Lung (tissue), 12 donors: ENCODE measurements around the gene IL5RA. TPM values are rescaled to one million over a fixed set of nuclear protein-coding genes. Genes with fewer than 3 reads are reported as not detected.

Experiments
- ATAC-seq: fragments of 200-7000 bp; cut with Tn5 transposase; one replicate; pipeline ENCODE4 v1.9.1; 2020; ENCODE audit warnings: moderate number of reproducible peaks; ENCODE audit not compliant: insufficient read depth, low FRiP score
- DNase-seq, 3 donors: peaks; one replicate each; pipeline ENCODE4 v3.0.0-alpha.2; 2013 to 2017
- H3K27ac ChIP-seq, 2 donors: one replicate each; pipeline ENCODE4 v1.5.1; 2013; ENCODE audit warnings: mild to moderate bottlenecking in 2 of 2, moderate library complexity in 2 of 2, control low read depth in 1 of 2, inconsistent platforms in 1 of 2, low read depth in 1 of 2, low read length in 1 of 2
- H3K27me3 ChIP-seq, 3 donors: one replicate each; pipeline ENCODE4 v1.5.1; 2013; ENCODE audit warnings: low read length in 2 of 3; ENCODE audit not compliant: control insufficient read depth in 3 of 3, insufficient read depth in 3 of 3
- H3K36me3 ChIP-seq, 4 donors: one replicate each; pipeline ENCODE4 v1.5.1; 2013; ENCODE audit warnings: low read length in 4 of 4, mild to moderate bottlenecking in 1 of 4, moderate library complexity in 1 of 4; ENCODE audit not compliant: control insufficient read depth in 4 of 4, insufficient read depth in 4 of 4
- H3K4me1 ChIP-seq, 5 donors: one replicate each; pipeline ENCODE4 v1.5.1; 2013; ENCODE audit warnings: low read length in 5 of 5, mild to moderate bottlenecking in 2 of 5, moderate library complexity in 1 of 5; ENCODE audit not compliant: control insufficient read depth in 5 of 5, insufficient read depth in 5 of 5
- H3K4me3 ChIP-seq: one replicate; pipeline ENCODE4 v1.5.1; 2013; ENCODE audit warnings: mild to moderate bottlenecking, control low read depth, moderate library complexity
- H3K9ac ChIP-seq, 2 donors: one replicate each; pipeline ENCODE4 v1.5.1; 2013; ENCODE audit warnings: low read length in 2 of 2, control low read depth in 1 of 2; ENCODE audit not compliant: insufficient read depth in 1 of 2
- H3K9me3 ChIP-seq, 4 donors: one replicate each; pipeline ENCODE4 v1.5.1; 2013; ENCODE audit warnings: low read length in 3 of 4, mild to moderate bottlenecking in 1 of 4, moderate library complexity in 1 of 4; ENCODE audit not compliant: control insufficient read depth in 4 of 4, insufficient read depth in 3 of 4
- WGBS, 2 donors: extraction: QIAGEN DNeasy Blood & Tissue Kit; methylation state at CpG; one replicate each; pipeline ENCODE4 v1.1.7; 2013; 5-methylcytosine and 5-hydroxymethylcytosine counted together
- polyA plus RNA-seq, 2 donors: library from polyadenylated mRNA; stranded (reverse); fragments of 200-250 nt; gene quantifications; one replicate each; pipeline ENCODE4 v1.2.1, GENCODE V29; 2013
- total RNA-seq, 2 donors: library from RNA; depleted of rRNA in 1 of 2; stranded (reverse); fragments of >200 nt in 1 of 2; gene quantifications; one replicate each; pipeline ENCODE4 v1.2.1, GENCODE V29; 2014 to 2021
- TF ChIP-seq, protein P1 (sequence below): IDR thresholded peaks from 2 replicates; pipeline ENCODE4 v1.5.1; 2012; ENCODE audit warnings: mild to moderate bottlenecking; ENCODE audit errors: control extremely low read depth, extremely low read depth
- donor health status: control.
- donor health status: control.
- donor health status: Bipolar disorder and iron deficiency.
- donor health status: healthy.
- donor health status: DM: yes; HTN: yes; CAD: no.

IL5RA gene
- total and polyA plus RNA-seq, 4 donors, result 1.1 to 23.3 (median 7.7) TPM

DNA sequence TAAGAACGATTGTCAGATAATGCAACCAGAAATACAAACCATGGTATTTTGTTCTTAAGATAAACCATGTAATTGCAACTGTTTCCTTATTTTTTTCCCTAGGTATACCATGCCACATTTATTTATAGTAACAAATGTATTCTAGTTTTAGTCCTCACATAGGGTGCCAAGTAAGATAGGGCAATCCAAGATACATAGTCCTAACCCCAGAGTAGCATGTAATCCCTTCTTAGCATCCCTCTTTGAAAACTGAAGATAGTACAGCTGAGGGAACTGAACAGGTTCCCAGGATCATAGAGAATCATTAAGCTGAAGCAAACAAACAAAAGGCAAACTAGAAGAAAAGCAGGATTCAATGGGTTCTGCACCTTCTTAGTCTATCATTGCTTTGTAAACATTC is 41.3 kb upstream of the IL5RA start:
- no peak overlapping the region for H3K9ac ChIP-seq
- ATAC-seq (no peak), DNase-seq (no peak)
- TF ChIP-seq, protein P1, sequence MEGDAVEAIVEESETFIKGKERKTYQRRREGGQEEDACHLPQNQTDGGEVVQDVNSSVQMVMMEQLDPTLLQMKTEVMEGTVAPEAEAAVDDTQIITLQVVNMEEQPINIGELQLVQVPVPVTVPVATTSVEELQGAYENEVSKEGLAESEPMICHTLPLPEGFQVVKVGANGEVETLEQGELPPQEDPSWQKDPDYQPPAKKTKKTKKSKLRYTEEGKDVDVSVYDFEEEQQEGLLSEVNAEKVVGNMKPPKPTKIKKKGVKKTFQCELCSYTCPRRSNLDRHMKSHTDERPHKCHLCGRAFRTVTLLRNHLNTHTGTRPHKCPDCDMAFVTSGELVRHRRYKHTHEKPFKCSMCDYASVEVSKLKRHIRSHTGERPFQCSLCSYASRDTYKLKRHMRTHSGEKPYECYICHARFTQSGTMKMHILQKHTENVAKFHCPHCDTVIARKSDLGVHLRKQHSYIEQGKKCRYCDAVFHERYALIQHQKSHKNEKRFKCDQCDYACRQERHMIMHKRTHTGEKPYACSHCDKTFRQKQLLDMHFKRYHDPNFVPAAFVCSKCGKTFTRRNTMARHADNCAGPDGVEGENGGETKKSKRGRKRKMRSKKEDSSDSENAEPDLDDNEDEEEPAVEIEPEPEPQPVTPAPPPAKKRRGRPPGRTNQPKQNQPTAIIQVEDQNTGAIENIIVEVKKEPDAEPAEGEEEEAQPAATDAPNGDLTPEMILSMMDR, result no peak
- peaks cover 13 to 64% (median 36%) of the 10 kb centered on the region in 4 donors for H3K36me3 ChIP-seq
- H3K4me3 ChIP-seq, result no peak overlapping the region
- no peak overlapping the region for H3K27ac ChIP-seq
- peaks cover 0 to 10% (median 0%) of the 10 kb centered on the region in 5 donors for H3K4me1 ChIP-seq
- H3K27me3 ChIP-seq, result no peaks in the 10 kb centered on the region
- H3K9me3 ChIP-seq, result no peaks in the 10 kb centered on the region
- WGBS, 2 donors, result 60 to 70% methylated on average over 1 of the region's 1 CpG

DNA sequence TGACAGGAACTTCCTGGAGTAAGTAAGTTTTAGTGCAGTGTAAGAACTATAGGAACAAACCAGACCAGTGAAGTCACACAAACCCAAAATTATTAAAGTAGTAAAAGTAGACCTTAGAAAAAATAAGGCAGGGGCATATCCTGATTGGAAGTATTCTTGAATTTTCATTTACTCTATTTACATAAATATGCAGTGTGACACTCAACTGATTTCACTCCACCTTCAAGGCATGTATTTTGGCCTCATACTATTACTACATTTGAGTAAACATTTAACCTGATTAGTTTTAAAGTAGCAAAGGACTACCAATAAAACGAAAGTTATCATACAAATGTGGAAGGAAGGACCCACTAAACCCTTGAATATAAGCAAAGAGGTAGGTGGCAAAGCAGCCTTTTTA is 39.4 kb upstream of the IL5RA start:
- ATAC-seq, result no peak
- WGBS, 2 donors, result 76 to 81% methylated on average over 1 of the region's 1 CpG
- Histone ChIP-seq H3K4me1 (peaks cover 0 to 4% (median 0%) of the 10 kb centered on the region in 5 donors), H3K27ac (no peak overlapping the region), H3K9ac (no peak overlapping the region), H3K27me3 (no peaks in the 10 kb centered on the region), H3K36me3 (peaks cover 12 to 64% (median 36%) of the 10 kb centered on the region in 4 donors), H3K4me3 (no peak overlapping the region), H3K9me3 (no peaks in the 10 kb centered on the region)
- TF ChIP-seq, protein P1, result no peak
- DNase-seq, result no peak

DNA sequence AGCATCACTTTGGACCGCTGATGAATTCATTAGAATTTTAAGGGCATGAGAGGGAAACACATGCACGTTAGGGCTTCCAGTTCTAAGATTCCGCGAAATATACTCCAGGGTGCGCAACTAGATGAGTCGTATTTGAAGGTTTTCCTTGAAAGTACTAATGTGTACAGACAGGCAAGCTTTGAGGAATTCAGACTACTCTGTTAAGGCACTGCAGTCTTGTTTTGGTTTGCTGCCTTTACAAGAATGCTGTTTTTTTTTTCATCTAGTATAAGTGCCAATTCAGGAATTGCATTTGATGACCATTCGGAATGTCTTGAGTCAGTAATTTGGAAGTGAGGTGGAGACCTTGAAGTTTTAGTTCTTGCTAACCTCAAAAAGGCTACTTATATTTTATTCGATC is 35.7 kb upstream of the IL5RA start:
- Histone ChIP-seq H3K4me3 (no peak overlapping the region), H3K27ac (no peak overlapping the region), H3K36me3 (peaks cover 13 to 54% (median 33%) of the 10 kb centered on the region in 4 donors), H3K27me3 (no peaks in the 10 kb centered on the region), H3K9ac (no peak overlapping the region), H3K9me3 (no peaks in the 10 kb centered on the region), H3K4me1 (peaks cover 0 to 1% (median 0%) of the 10 kb centered on the region in 5 donors)
- no peak for DNase-seq
- 83 to 88% methylated on average over 8 of the region's 8 CpGs for WGBS, 2 donors
- no peak for ATAC-seq
- TF ChIP-seq, protein P1, result no peak

DNA sequence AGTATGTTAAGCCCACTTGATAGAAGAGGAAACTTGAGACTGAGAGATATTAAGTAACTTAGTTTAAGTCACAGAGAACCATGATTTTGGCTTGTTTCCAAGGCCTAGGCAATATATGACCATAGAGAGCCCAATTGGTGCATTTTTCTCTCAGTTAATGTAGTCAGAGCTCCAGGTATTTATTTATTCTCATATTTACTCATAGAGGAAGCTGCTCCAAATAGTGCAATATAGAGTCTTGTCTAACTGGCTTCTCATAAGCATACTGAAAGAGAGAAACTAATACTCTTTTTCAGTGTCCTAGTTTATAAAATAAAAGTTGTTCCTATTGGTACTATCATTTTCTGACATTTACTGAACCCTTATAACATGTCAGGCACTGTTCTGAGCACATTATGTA is 31.8 kb upstream of the IL5RA start:
- Histone ChIP-seq H3K36me3 (peaks cover 13 to 38% (median 29%) of the 10 kb centered on the region in 4 donors), H3K27ac (no peak overlapping the region), H3K4me1 (no peaks in the 10 kb centered on the region), H3K27me3 (no peaks in the 10 kb centered on the region), H3K4me3 (no peak overlapping the region), H3K9ac (no peak overlapping the region), H3K9me3 (no peaks in the 10 kb centered on the region)
- TF ChIP-seq, protein P1, result no peak
- DNase-seq, result peak in 2 of 3 donors; percentile 19 to 30
- ATAC-seq, result no peak
